ENCODE results near the gene MSTO1.
"Not testable (repeated sequence)": the region's sequence is repeated elsewhere in the genome, so short reads cannot be mapped to it uniquely, and the experiment has no call there.

The MSTO1 gene

GRCh38 chr1:155622191-155622590 is 12.2 kb downstream of the MSTO1 start:
- DNase-seq: no peak

DNA sequence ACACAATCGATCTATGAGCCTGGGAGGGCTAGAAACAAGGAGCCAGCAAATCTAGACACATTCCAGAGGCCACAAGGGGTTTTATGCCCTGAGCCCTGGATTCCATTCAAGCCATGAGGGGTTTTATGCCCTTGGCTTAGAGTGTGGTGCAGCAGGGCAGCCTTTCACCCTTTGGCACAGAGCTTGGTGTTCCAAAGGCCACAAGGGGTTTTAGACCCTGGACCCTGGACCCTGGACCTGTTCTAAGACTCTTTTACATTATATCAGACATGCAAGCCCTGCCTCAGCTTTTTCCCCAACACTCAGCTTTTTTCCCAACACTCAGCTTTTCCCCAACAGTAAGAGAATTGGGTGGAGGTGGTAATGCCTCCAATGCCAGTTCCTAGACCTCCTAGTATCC is 13.3 kb downstream of the MSTO1 start:
- DNase-seq: no peak

DNA sequence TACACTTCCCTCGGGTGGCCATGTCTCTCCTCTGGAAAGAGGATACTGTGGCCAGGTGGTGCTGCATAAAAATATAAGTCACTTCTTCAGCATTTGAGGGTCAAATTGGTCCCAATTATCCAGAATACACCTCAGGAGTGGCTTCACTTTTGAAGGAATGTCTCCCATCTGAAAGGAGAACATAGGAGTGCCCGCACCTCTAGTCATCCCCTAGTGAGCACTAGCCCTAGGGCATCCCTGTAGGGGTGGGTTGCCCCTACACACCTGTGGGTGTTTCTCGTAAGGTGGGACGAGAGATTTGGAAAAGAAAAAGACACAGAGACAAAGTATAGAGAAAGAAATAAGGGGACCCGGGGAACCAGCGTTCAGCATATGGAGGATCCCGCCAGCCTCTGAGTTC is 16.4 kb downstream of the MSTO1 start:
- not testable (repeated sequence) for DNase-seq

GRCh38 chr1:155636397-155637153 is 26.6 kb downstream of the MSTO1 start:
- DNase-seq: no peak

GRCh38 chr1:155640367-155640766 is 30.3 kb downstream of the MSTO1 start:
- no peak for DNase-seq

GRCh38 chr1:155642559-155643180 is 32.7 kb downstream of the MSTO1 start:
- DNase-seq: peak in 1 of 2 donors; percentile 6

- no peak for DNase-seq
Measured at GRCh38 chr1:155643230-155643629, 33.2 kb downstream of the MSTO1 start.

DNA sequence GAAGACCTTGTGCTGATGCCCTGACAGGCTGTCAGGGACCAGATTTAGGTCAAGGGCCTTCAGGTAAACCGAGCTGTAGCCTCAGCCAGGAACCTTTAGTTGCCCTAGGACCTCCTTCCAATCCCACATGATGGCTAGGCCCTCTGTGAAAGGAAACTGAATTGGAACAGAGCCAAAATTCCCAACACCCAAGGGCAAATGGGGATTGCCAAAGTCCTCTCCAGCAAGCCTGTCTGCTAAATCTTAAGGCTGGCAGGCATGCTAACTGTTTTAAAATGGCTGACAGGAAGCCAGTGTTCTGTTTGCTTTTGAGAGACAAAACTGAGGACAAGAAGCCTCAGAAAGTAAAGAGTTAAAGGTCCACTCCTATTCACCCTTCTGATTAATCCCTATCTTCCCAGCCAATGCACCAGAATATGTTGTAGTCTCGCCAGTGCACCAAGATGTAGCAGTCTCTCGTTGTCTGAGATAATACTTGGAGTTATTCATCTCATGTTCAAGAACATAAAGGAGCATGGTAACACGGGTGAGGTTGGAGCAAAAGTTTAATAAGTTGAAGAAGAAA is 35.1 kb downstream of the MSTO1 start:
- no peak for DNase-seq

DNA sequence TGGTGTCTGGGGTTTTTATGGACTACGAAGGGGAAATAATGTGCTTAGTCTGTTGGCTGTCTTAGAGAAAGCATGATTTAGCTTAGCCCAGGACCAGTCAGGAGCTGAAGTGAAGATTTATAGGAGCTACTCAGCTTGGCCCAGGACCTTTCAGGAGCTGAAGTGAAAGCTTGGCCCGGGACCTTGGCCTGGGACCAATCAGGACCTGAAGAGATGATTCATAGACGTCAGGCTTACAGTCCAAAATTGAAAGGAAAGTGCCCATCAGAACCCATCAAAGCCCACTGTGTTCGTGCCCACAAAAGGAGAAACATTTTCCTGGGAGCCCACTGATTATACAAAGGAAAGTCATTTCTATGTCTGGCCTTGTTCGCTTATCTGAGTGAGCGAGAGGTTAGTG is 35.6 kb downstream of the MSTO1 start:
- no peak for DNase-seq

GRCh38 chr1:155646307-155646706 is 36.3 kb downstream of the MSTO1 start:
- DNase-seq: no peak

- DNase-seq: peak in 1 of 2 donors; percentile 27
Measured at GRCh38 chr1:155648207-155649147, 38.5 kb downstream of the MSTO1 start.

DNA sequence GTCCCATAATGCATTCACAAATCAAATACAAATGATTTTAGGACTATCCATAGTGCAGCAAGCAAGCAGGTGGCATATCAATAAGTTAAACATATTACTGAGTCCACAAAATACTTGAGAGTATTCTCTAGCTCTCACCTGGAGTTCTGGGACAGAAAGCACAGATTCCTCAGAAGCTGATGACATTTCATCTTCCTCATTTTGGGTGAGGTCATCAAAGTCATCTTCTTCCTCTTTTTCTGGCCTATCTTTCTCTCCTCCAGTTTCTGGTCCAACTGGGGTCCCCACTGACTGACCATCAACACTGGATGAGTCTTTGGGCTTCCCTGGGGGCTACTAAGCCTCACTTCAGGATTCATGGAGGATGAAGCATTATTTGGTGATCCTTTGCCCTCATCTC is 39.7 kb downstream of the MSTO1 start:
- DNase-seq: no peak

DNA sequence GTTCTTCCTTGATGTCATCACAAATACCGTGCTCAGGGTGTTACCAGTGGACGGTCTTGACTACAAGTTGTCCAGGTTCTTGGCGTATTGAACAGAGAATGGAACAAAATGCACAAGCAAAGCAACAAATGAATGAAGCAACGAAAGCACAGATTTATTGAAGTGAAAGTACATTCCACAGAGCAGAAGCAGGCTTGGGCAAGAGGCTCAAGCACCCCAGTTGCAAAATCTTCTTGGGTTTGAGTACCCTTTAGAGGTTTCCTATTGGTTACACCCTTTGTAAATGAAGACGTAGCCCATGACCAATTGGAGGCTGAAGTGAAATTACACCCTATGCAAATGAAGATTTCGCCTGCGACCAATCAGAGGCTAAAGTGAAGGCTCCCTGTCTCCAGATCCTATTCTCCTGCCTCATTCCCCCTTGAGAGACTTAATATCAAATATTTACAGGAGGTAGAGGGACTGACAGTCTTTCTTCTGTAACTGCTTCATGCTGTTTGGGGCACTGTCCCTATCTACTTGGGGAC is 40.3 kb downstream of the MSTO1 start:
- no peak for DNase-seq

GRCh38 chr1:155651861-155652661 is 42.0 kb downstream of the MSTO1 start:
- DNase-seq: no peak

- no peak for DNase-seq
Measured at GRCh38 chr1:155652951-155653350, 42.9 kb downstream of the MSTO1 start.

DNA sequence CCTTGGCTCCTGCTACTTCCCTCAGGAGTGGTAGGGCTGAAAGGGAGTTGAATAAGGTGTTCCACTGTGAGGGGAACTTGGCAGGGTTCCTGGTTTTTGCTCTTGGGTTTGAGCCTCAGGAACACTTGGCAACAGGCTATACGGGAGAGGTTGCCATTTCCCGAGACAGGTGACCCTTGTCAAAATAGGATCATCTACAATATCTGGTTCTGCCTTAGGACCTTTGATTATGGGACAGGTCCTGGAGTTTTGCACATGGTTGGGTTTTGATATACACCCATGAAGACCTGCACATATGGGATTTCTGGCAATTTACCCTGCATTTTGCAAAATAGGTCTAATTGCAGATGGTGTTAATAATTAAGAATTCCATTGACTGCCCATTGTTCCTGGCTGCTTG is 47.4 kb downstream of the MSTO1 start:
- no peak for DNase-seq

DNA sequence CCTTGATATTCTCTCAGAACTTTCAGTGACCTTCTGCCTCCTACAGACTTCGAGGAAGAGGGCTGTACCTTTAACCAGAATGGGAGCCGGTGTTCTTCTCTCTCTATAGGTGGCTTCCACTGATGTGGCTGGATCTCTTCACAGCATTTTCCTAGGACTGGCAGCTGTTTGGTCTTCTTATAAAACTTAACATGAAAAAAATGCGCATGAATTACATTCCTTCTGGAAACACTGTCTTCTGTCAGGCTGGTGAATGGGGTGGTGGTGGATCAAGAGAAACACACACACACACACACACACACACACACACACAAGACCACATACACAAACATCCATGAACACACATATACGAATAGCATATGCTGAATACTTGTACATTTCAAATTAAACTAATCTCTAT is 51.2 kb downstream of the MSTO1 start:
- DNase-seq: not testable (repeated sequence)

Data from CD4-positive, alpha-beta T cell treated with Interferon alpha-2 for 1 hour (primary cell).